ENCODE results near the gene LRP1B.
A peak's percentile ranks its signal among the peaks of the same experiment; 100 is the strongest.
"Not testable (repeated sequence)": the region's sequence is repeated elsewhere in the genome, so short reads cannot be mapped to it uniquely, and the experiment has no call there.

The LRP1B gene

GRCh38 chr2:140491876-140492275, 1638.9 kb downstream of the LRP1B start:
- DNase-seq: no peak

GRCh38 chr2:140489193-140489592, 1641.6 kb downstream of the LRP1B start:
- DNase-seq: no peak

GRCh38 chr2:140481136-140481535, 1649.7 kb downstream of the LRP1B start:
- DNase-seq: no peak

GRCh38 chr2:140473851-140474250, 1657.0 kb downstream of the LRP1B start:
- no peak for DNase-seq

GRCh38 chr2:140472676-140473075, 1658.1 kb downstream of the LRP1B start:
- no peak for DNase-seq

GRCh38 chr2:140465301-140465700, 1665.5 kb downstream of the LRP1B start:
- DNase-seq: no peak

DNA sequence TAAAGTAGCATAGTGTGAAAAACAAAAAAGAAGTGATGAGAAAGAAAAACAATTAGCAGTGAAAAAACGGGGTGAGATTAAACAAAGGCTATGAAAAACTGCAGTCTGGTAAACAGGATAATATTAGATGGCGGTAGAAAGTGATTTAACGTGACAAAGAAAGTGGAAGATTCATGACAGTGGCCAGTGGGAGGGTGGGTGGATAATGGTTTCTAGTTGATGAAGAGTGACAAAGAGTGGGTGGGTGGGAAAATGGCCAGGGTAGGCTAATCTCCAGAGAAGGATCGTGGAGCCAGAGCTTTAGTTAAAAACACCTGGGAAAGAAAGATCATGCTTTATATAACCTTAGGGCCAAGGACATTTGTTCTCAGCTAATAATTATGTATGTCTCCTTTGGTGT, 1667.8 kb downstream of the LRP1B start:
- no peak for DNase-seq

DNA sequence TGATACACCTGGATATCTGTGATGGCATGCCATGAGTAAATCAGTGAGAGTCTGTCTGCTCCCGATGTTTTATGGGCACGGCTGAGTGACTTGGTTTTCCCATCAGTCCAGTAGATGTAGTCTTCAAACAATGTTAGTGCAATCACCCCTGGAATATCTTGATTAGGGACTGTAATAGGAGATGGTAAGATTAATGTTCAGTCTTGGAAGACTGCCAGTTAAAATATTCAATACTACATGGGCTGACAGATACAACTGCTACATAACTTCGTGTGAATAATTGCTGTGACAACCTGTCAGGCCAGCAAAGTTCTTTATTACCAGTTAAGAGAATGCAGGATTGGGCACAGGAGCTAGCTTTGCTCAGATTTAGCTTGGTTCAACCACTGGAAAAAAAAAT, 1673.3 kb downstream of the LRP1B start:
- peak; percentile 20 for DNase-seq

DNA sequence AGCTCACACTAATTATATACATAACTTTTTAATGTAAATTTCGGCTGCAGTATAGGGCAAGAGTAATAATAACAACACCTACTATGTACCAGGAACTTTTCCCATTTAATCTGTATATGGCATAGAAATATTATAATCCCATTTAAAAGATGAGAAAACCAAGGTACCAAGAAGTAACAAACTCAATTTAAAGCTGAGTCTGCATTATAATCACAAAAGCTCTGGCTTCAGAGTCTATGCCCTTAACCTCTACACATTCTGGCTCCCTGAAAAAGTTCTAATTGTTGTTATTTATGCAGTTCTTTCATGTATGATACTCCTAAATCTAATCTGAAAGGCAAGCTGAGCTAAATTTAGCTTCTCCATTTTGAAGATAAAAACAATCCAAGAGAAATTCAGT, 1675.5 kb downstream of the LRP1B start:
- DNase-seq: no peak

DNA sequence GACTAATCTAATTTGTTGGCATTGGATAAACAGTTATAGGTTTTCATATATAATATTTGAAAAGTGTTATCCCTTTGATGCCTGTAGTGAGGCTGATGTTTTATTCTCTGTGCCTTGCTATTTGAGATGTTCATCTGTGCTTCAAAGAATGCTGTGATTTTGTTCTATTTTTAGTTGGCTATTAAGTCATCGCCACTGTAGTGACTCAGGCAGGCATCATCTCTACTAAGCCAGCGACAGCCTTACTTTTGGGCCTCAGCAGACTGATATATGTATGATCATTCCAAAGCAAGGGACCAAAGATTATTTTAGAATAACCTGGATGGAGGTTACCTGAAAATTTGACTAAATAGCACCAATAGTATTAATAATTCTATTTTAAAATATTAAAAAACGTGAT, 1676.1 kb downstream of the LRP1B start:
- DNase-seq: peak; percentile 87

DNA sequence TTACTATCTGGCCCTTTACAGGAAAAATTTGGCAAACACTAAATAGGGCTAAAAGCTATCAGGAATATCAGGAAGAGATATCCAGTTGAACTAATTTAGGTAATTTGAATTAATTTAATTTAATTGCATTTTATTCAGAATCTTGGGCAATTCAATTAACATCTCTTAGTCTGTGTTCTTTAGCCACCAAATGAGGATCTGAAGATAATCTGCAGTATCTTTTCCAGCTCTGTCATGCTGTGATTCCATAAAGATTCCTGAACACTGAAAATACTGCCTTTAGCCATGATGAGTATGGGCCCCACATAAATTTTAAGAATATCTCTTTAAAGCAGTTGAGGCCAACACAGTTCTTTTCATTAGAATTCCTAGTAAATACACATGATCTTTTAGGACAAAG, 1679.5 kb downstream of the LRP1B start:
- DNase-seq: no peak

- DNase-seq: peak; percentile 36
Observed at GRCh38 chr2:140442319-140442718, 1688.5 kb downstream of the LRP1B start.

- no peak for DNase-seq
Observed at GRCh38 chr2:140440815-140441214, 1690.0 kb downstream of the LRP1B start.

DNA sequence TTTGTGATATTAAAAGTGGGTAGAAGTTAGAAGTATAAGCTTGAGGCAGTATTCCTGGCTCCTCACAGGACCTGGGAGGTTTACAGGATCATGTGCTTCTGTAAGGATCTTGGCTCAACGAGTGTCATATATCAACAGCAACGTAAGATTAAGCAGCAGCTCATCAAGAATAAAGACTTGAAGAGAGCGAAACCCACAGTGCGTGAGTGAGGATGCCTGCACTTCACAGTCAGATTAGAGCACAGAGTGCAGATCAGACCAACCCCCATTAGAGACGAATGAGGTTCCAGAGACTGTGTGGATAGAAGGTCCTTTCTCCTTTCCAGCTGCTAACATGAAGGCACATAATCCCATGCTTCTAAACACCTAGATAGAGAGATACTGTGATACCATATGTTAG, 1693.9 kb downstream of the LRP1B start:
- DNase-seq: no peak

- not testable (repeated sequence) for DNase-seq
Observed at GRCh38 chr2:140427033-140427432, 1703.8 kb downstream of the LRP1B start.

GRCh38 chr2:140424471-140424870, 1706.3 kb downstream of the LRP1B start:
- DNase-seq: no peak

DNA sequence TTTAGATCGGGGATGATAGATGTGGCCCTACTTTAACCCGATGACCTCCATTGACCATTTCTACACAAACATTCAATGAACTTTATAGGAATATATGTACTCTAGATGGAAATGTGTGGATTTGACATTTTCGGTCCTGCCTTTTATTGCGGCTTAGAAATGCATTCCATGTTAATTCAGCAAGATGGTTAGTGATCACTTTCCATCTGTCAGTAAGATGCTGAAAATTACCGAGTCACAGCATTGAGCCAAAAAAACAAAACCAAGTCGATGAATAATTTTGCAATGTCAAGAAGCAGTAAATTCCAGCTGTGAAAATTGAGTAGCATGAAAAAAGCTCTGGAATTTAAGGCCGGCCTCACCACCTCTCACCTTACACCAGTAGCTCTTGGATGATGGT, 1708.1 kb downstream of the LRP1B start:
- no peak for DNase-seq

DNA sequence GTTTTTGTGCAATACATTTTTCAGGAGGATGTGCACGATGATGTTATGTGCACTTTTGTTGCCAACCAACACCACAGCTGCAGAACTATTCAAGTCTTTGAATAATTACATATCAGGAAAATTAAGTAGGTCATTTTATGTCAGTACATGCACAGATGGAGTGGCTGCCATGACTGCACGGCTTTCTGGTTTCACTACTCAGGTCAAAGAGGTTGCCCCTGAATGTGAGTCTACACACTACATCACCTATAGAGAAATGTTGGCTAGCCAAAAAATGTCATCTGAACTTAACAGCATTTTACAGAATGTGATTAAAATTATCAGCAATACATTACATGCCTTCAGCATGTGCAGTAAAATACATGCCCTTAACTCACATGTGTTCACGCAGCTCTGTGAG, 1713.3 kb downstream of the LRP1B start:
- no peak for DNase-seq

- DNase-seq: no peak
Observed at GRCh38 chr2:140416577-140416976, 1714.2 kb downstream of the LRP1B start.

GRCh38 chr2:140415035-140415434, 1715.8 kb downstream of the LRP1B start:
- not testable (repeated sequence) for DNase-seq

- no peak for DNase-seq
Observed at GRCh38 chr2:140410695-140411094, 1720.1 kb downstream of the LRP1B start.

- DNase-seq: no peak
Observed at GRCh38 chr2:140401056-140401455, 1729.8 kb downstream of the LRP1B start.

GRCh38 chr2:140392824-140393223, 1738.0 kb downstream of the LRP1B start:
- DNase-seq: peak; percentile 15

DNA sequence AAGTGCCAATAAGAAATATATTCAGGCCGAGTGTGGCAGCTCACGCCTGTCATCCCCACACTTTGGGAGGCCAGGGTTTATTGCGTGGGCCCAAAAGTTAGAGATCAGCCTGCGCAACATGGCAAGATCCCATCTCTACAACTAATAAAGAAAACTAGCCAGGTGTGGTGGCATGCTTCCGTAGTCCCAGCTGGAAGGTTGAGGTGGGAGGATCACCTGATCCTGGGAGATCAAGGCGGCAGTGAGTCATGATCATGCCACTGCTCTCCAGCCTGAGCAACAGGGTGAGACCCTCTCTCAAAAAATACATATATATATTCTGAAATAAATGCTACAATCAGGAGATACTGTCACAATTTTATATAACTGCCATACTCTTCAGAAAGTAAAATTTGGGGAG, 1745.9 kb downstream of the LRP1B start:
- DNase-seq: no peak

GRCh38 chr2:140383781-140384180, 1747.0 kb downstream of the LRP1B start:
- no peak for DNase-seq

- DNase-seq: no peak
Observed at GRCh38 chr2:140376686-140377085, 1754.1 kb downstream of the LRP1B start.
